ENCODE results near the gene WSB1.
"Not testable (repeated sequence)": the region's sequence is repeated elsewhere in the genome, so short reads cannot be mapped to it uniquely, and the experiment has no call there.

DNA sequence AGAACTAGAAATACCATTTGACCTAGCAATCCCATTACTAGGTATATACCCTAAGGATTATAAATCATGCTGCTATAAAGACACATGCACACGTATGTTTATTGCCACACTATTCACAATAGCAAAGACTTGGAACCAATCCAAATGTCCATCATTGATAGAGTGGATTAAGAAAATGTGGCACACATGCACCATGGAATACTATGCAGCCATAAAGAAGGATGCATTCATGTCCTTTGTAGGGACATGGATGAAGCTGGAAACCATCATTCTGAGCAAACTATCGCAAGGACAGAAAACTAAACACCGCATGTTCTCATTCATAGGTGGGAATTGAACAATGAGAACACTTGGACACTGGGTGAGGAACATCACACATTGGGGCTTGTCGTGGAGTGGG lies 39.1 kb upstream of the WSB1 start:
- TF ChIP-seq POLR2A, POLR2AphosphoS5, SPI1, TAF1, POU2F2 (IDR thresholded peaks at IDR 0.05; ENCODE audit: low read depth, low read length): not testable (repeated sequence)
